CD4-positive, CD25-positive, alpha-beta regulatory T cell (primary cell): ENCODE results near the gene IQSEC1. TPM values are rescaled to one million over a fixed set of nuclear protein-coding genes. Genes with fewer than 3 reads are reported as not detected.

Source experiments
- ATAC-seq, 2 donors: fragments of 150-1000 bp; cut with Tn5 transposase; one replicate each; pipeline ENCODE4 v1.10.0; 2021; ENCODE audit warnings: low read depth in 2 of 2, moderate number of reproducible peaks in 2 of 2, moderate library complexity in 1 of 2
- DNase-seq, 3 donors: peaks; one replicate each; pipeline versions ENCODE4 v3.0.0 to v3.0.0-alpha.2; 2012 to 2022; ENCODE audit warnings: mixed read lengths in 1 of 3
- H3K27ac ChIP-seq: one replicate; pipeline ENCODE4 v1.7.0; 2013; ENCODE audit warnings: mild to moderate bottlenecking, low read length; ENCODE audit not compliant: insufficient read depth, poor library complexity, severe bottlenecking
- H3K27me3 ChIP-seq: one replicate; pipeline ENCODE4 v1.7.0; 2013; ENCODE audit warnings: low read length; ENCODE audit not compliant: control insufficient read depth, insufficient read depth
- H3K36me3 ChIP-seq: one replicate; pipeline ENCODE4 v1.7.0; 2013; ENCODE audit warnings: mild to moderate bottlenecking, low read length, moderate library complexity; ENCODE audit not compliant: control insufficient read depth, insufficient read depth
- H3K4me1 ChIP-seq: 2 replicates; pipeline ENCODE4 v1.7.0; 2013; ENCODE audit warnings: mild to moderate bottlenecking, low read length; ENCODE audit not compliant: insufficient read depth, control insufficient read depth, poor library complexity, severe bottlenecking
- H3K4me3 ChIP-seq: one replicate; pipeline ENCODE4 v1.7.0; 2013; ENCODE audit warnings: low read depth, mild to moderate bottlenecking, low read length, moderate library complexity
- H3K9me3 ChIP-seq, 2 experiments: 1 replicate in 1 of 2; 2 replicates in 1 of 2; pipeline ENCODE4 v1.7.0; 2013; ENCODE audit warnings: low read length in 2 of 2, mild to moderate bottlenecking in 1 of 2, moderate library complexity in 1 of 2; ENCODE audit not compliant: control insufficient read depth in 2 of 2
- H3K27ac Mint-ChIP-seq, 3 donors: one replicate each; pipeline ENCODE4 v1.8.0; 2020 to 2022; ENCODE audit warnings: mild to moderate bottlenecking in 3 of 3, mixed read lengths in 3 of 3, moderate library complexity in 2 of 3
- H3K27me3 Mint-ChIP-seq: one replicate; pipeline ENCODE4 v1.8.0; 2022; ENCODE audit warnings: mild to moderate bottlenecking, mixed read lengths
- H3K36me3 Mint-ChIP-seq: one replicate; pipeline ENCODE4 v1.8.0; 2020; ENCODE audit warnings: mixed read lengths
- H3K4me1 Mint-ChIP-seq, 4 donors: one replicate each; pipeline ENCODE4 v1.8.0; 2020 to 2022; ENCODE audit warnings: mixed read lengths in 4 of 4, mild to moderate bottlenecking in 1 of 4
- H3K4me3 Mint-ChIP-seq, 4 donors: one replicate each; pipeline ENCODE4 v1.8.0; 2020 to 2022; ENCODE audit warnings: mild to moderate bottlenecking in 4 of 4, mixed read lengths in 4 of 4, moderate library complexity in 3 of 4
- H3K9me3 Mint-ChIP-seq, 7 donors: one replicate each; pipeline ENCODE4 v1.8.0; 2020 to 2022; ENCODE audit warnings: mixed read lengths in 7 of 7, mild to moderate bottlenecking in 3 of 7, moderate library complexity in 2 of 7
- polyA plus RNA-seq, 4 donors: library from polyadenylated mRNA; unstranded; fragments of 300-500 nt; fragmentation: Illumina TruSeq; gene quantifications; one replicate each; pipeline ENCODE4 v1.2.3, GENCODE V29; 2021
- total RNA-seq: library from RNA; stranded (reverse); gene quantifications from one replicate; pipeline ENCODE4 v1.2.3, GENCODE V29; 2022

Gene IQSEC1
- total and polyA plus RNA-seq, 5 donors from 2014 or later = 17.7 to 131 (median 21.1) TPM

DNA sequence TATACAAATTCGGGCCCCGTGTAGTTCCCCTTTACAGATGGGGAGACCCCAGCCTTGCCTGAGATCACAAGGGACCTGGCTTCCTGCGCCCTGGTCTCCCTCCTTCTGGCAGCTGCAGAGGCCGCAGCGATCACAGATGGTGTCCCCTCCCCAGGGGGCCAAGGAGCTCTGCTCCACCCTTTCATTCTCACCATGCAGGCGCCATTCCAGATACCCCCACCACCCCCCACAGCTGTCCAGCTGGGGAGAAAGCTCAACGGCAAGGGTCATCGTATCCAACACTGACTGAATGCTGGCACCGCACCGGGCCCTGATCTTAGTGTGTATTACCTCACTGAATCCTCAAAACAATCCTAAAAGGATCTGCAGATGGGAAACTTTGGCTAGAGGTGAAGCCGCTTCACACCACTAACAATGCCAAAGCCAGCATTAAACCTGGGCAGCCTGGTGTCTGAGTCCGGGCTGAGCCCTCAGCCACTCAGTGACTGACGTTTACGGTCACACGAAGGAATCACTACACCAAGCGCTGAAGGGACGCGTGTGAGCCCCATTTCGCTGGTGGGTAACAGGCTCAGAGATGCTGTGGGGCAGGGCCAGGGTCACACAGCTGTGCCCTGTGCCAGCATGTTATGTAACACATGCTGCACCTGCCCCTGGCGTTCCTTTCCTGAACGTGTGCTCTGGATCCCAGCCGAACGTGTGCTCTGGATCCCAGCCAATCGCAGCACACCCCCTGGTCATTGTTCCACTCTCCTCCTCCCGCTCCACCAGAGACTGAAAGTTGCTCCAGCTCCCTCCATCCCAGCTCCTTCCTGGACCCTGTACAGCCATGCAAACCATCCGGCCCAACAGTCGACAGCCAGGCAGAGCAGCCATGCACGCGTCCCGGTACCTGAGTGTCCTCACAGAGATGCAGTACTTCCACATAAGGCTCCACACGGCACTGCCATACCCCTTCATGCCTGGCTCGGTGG is 51.8 kb downstream of the IQSEC1 start:
- H3K27me3 ChIP-seq = no peaks in the 10 kb centered on the region
- no peak overlapping the region for H3K4me3 ChIP-seq
- no peaks in the 10 kb centered on the region for H3K9me3 ChIP-seq
- no peak for ATAC-seq
- Mint-ChIP-seq H3K27ac (peak overlapping the region in 1 of 3 donors; percentile 46), H3K4me3 (peak overlapping the region in 1 of 4 donors; percentile 76), H3K27me3 (no peaks in the 10 kb centered on the region), H3K36me3 (no peaks in the 10 kb centered on the region), H3K4me1 (peaks cover 9 to 15% (median 12%) of the 10 kb centered on the region in 4 donors), H3K9me3 (no peaks in the 10 kb centered on the region)
- no peaks in the 10 kb centered on the region for H3K36me3 ChIP-seq
- no peak for DNase-seq
- no peak overlapping the region for H3K27ac ChIP-seq
- peaks cover 9% of the 10 kb centered on the region for H3K4me1 ChIP-seq

DNA sequence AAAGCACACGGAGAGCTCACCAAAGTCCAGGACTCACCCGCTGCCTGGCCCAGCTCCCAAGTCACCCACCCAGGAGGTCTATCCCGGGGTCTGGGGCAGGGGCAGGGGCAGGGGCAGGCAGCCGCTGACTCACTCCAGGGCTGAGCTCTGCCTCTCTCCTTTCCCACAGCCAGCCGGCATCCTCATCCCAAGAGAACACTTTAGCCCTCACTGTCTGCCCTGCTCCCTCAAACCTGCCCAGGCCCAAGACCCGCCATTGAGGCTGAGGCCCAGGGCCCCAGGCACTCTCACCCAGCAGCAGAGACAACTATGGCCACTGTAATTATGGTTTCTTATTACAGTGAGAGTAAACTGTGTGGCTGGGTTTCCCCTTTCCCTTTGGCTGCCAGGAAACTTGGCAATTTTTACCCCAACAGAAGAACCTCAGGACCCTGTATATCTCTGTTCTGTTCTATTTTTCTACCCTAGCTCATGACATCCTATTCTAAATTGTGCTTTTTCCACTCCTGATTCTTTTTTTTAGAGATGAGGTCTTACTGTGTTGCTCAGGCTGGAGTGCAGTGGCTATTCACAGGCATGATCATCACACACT is 53.0 kb downstream of the IQSEC1 start:
- H3K9me3 Mint-ChIP-seq = no peaks in the 10 kb centered on the region
- H3K4me3 ChIP-seq = no peak overlapping the region
- no peaks in the 10 kb centered on the region for H3K9me3 ChIP-seq
- H3K27me3 ChIP-seq = no peaks in the 10 kb centered on the region
- ATAC-seq (no peak), DNase-seq (no peak)
- peaks cover 11 to 20% (median 15%) of the 10 kb centered on the region in 4 donors for H3K4me1 Mint-ChIP-seq
- H3K27me3 Mint-ChIP-seq = no peaks in the 10 kb centered on the region
- H3K4me3 Mint-ChIP-seq = peak overlapping the region in 2 of 4 donors; percentile 7 to 74
- H3K27ac ChIP-seq = no peak overlapping the region
- no peaks in the 10 kb centered on the region for H3K36me3 ChIP-seq
- H3K4me1 ChIP-seq = peaks cover 21% of the 10 kb centered on the region
- H3K27ac Mint-ChIP-seq = no peak overlapping the region
- H3K36me3 Mint-ChIP-seq = no peaks in the 10 kb centered on the region

DNA sequence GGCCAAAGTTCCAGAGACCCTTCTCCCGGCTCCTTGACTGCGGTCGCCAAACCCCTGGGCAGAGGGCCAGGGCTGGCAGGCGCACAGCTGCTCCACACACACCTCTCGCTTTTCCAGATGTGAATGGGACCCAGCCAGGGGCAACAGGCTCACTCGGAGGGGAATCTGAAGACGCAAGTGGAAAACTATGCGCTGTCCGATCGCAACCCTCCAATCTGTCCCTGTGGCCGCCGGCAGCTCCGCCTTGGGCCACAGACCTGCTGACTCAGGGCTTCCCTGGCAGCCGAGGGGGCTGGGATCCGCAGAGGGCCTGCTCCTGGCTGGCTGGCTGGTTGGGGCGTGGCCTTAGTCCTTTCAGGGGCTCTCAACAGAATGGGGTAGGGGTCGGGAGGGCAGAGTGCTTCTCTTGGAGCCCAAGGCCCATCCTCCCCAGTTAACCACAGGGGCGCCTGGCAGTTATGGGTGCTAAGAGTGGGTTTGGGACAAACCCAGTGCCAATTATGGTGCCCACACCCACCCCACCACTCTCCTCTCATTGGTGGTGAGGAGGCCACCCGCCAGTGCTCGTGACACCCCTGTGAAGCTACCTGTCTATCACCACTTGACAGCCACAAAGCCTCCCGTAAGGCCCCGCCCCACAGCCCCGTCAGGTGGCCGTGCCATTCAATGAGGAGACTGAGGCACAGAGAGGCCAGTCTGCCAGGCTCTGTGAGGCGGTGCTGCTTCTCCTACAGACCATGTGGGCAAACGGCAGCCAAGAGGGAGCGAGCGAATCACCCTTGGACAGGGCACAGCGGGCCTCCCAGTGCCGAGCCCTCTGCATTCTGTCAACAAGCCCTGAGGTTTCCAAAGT is 53.8 kb downstream of the IQSEC1 start:
- Mint-ChIP-seq H3K27me3 (no peaks in the 10 kb centered on the region), H3K4me3 (no peak overlapping the region), H3K27ac (no peak overlapping the region), H3K9me3 (no peaks in the 10 kb centered on the region), H3K36me3 (no peaks in the 10 kb centered on the region), H3K4me1 (peaks cover 11 to 20% (median 15%) of the 10 kb centered on the region in 4 donors)
- no peak overlapping the region for H3K27ac ChIP-seq
- H3K9me3 ChIP-seq = no peaks in the 10 kb centered on the region
- DNase-seq (no peak), ATAC-seq (no peak)
- no peaks in the 10 kb centered on the region for H3K27me3 ChIP-seq
- H3K36me3 ChIP-seq = no peaks in the 10 kb centered on the region
- H3K4me1 ChIP-seq = peaks cover 29% of the 10 kb centered on the region
- no peak overlapping the region for H3K4me3 ChIP-seq

DNA sequence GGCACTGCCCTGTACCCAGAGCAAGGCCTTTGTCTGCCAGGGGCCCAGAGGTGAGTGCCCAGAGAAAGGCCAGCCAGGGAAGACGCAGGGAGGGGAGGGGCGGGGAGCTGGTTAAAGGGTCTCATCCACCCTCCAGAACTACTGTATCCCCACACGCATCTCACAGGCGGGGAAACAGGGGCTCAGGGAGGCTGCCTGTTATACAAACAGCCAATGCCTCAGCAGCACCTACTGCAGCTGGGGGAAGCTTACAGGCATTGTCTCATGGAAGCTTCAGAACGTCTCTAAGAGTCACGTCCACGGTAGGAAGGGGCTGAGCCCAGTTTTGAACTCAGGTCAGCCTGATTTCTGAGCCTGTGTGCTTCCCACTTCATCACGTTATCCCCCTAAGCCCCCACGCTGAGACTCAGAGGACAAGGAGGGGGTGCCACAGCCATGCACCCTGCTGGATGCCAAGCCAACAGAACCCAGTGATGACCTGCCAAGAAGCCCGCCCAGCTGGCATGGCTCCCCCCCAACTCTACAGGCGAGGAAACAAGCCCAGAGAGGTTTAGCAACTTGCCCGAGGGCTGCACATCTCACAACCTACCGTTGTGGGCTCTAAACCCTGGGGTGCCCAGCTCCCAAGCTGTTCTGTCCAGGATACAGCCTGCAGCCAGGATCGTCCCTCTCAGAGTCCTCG is 54.5 kb downstream of the IQSEC1 start:
- peaks cover 36% of the 10 kb centered on the region for H3K4me1 ChIP-seq

DNA sequence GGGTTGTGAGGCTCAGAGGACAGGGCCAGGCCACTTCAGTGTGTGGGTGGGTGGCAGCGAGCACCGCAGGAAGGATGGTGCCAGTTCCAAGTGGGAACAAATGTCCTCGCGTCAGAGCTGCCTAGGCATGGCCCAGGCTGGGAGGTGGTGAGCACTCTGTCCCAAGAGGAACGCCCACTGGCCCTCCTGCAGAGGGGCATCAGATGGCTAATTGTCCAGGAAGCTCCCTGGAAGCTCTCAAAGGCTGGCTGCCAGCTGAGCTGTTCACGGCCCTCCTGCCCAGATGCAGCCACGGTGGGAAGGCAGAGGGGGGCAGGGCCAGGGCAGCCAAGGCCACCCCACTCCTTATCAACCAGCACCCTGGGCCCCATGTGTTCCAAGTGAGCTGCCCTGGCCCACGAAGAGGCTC is 55.2 kb downstream of the IQSEC1 start:
- DNase-seq = no peak

More for the DNA sequence above, 54.5 kb downstream of the IQSEC1 start:
- H3K27ac Mint-ChIP-seq = peak overlapping the region; percentile 76 to 97 (median 83)
- Histone ChIP-seq H3K27me3 (no peaks in the 10 kb centered on the region), H3K9me3 (no peaks in the 10 kb centered on the region), H3K4me3 (no peak overlapping the region), H3K36me3 (no peaks in the 10 kb centered on the region), H3K27ac (no peak overlapping the region)
- H3K9me3 Mint-ChIP-seq = no peaks in the 10 kb centered on the region
- no peak for ATAC-seq
- H3K4me3 Mint-ChIP-seq = peak overlapping the region in 1 of 4 donors; percentile 51
- no peaks in the 10 kb centered on the region for H3K36me3 Mint-ChIP-seq
- no peaks in the 10 kb centered on the region for H3K27me3 Mint-ChIP-seq
- H3K4me1 Mint-ChIP-seq = peaks cover 11 to 28% (median 14%) of the 10 kb centered on the region in 4 donors
- DNase-seq = no peak

DNA sequence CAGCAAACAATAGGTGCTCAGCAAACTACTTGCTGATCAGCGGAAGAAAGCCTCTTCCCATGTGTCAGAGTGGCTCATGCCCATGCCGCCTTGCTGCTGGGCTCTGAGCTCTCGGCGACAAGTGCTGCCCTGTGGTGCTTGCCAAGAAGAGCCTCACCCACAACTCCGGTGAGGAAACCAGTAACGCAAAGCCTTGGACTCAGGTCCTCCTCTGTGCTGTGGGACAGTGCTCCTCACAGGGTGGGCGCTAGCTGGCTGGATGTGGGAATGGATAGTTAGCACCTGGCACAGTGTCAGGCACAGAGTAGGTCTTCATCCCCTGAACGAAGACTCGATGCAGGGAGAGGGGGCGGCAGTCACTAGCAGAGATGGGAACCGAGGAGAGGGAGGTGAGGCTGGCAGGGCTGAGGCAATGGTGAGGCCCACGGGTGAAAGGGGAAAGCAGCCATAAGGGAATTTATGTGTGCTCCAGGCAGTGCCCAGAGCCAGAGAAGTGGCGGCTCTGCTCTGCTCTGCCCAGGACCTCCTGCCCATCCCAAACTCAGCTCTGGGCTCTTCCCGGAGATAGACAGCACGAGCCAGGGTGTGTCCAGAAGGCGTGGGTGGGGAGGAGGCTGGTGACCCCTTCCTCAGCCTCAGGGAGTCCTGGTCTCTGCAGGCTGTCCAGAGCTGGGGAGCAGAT is 55.7 kb downstream of the IQSEC1 start:
- no peaks in the 10 kb centered on the region for H3K27me3 Mint-ChIP-seq
- H3K4me3 ChIP-seq = no peak overlapping the region
- H3K36me3 Mint-ChIP-seq = peaks cover 7% of the 10 kb centered on the region

More for the DNA sequence above, 55.2 kb downstream of the IQSEC1 start:
- H3K27ac ChIP-seq = no peak overlapping the region
- no peak for ATAC-seq
- H3K36me3 ChIP-seq = no peaks in the 10 kb centered on the region
- peaks cover 43% of the 10 kb centered on the region for H3K4me1 ChIP-seq
- Mint-ChIP-seq H3K27ac (peak overlapping the region; percentile 76 to 97 (median 83)), H3K27me3 (no peaks in the 10 kb centered on the region), H3K36me3 (peaks cover 6% of the 10 kb centered on the region), H3K9me3 (no peaks in the 10 kb centered on the region), H3K4me3 (peak overlapping the region in 2 of 4 donors; percentile 51 to 59), H3K4me1 (peaks cover 11 to 34% (median 21%) of the 10 kb centered on the region in 4 donors)
- H3K27me3 ChIP-seq = no peaks in the 10 kb centered on the region
- no peak overlapping the region for H3K4me3 ChIP-seq
- no peaks in the 10 kb centered on the region for H3K9me3 ChIP-seq

More for the DNA sequence above, 55.7 kb downstream of the IQSEC1 start:
- DNase-seq (no peak), ATAC-seq (no peak)
- no peaks in the 10 kb centered on the region for H3K9me3 Mint-ChIP-seq
- Histone ChIP-seq H3K4me1 (peaks cover 48% of the 10 kb centered on the region), H3K27ac (peak overlapping the region; percentile 96), H3K27me3 (no peaks in the 10 kb centered on the region), H3K36me3 (no peaks in the 10 kb centered on the region), H3K9me3 (no peaks in the 10 kb centered on the region)
- H3K4me3 Mint-ChIP-seq = peak overlapping the region in 3 of 4 donors; percentile 88 to 96 (median 93)
- H3K27ac Mint-ChIP-seq = peak overlapping the region; percentile 97 to 100 (median 100)
- peaks cover 13 to 40% (median 24%) of the 10 kb centered on the region in 4 donors for H3K4me1 Mint-ChIP-seq
